GM12878 (cell line): ENCODE measurements around the gene APOM. TPM values are rescaled to one million over a fixed set of nuclear protein-coding genes. Genes with fewer than 3 reads are reported as not detected.

ENCODE experiments used
- ATAC-seq: fragments of 200-7000 bp; cut with Tn5 transposase; 3 replicates; pipeline ENCODE4 v1.9.1; 2020; ENCODE audit warnings: mild to moderate bottlenecking, moderate library complexity
- BruUV-seq: library from RNA; stranded (reverse); fragments of 400-500 nt; replicated peaks from 2 replicates; lab custom pipeline; 2021; lab: Mats Ljungman, UMichigan
- CTCF ChIA-PET: fragments of 300-600 bp; sonication (Branson Sonifier 250); formaldehyde crosslinking; extraction: SDS; loops from one replicate; lab custom pipeline; 2021; ENCODE audit warnings: inconsistent platforms; lab: Yijun Ruan, JAX
- POLR2A ChIA-PET: fragments of 350-600 bp; formaldehyde crosslinking; extraction: SDS; loops from one replicate; lab custom pipeline; 2021; ENCODE audit warnings: inconsistent platforms; lab: Charles Lee
- RAD21 ChIA-PET: fragments of 300-600 bp; sonication (Branson Sonifier 250); formaldehyde crosslinking; loops from one replicate; lab custom pipeline; 2023; ENCODE audit warnings: antibody characterized with exemption; ENCODE audit not compliant: unreplicated experiment; lab: Charles Lee
- SMC1A ChIA-PET: fragments of 300-600 bp; sonication (Branson Sonifier 250); formaldehyde crosslinking; loops from one replicate; lab custom pipeline; 2023; ENCODE audit not compliant: unreplicated experiment, uncharacterized antibody; lab: Charles Lee
- DNase-seq: peaks from one replicate; pipeline ENCODE4 v3.0.0-alpha.2; 2011; ENCODE audit warnings: low read depth, low spot score
- FAIRE-seq: peaks from 3 replicates; lab custom pipeline; 2011; peaks lifted over from hg19 to GRCh38; lab: Jason Lieb, UNC
- H2AFZ ChIP-seq: 2 replicates; pipeline ENCODE4 v1.6.0; 2011; ENCODE audit warnings: low read depth, low read length, control low read depth; ENCODE audit not compliant: control insufficient read depth
- H3K27ac ChIP-seq: 2 replicates; pipeline ENCODE4 v1.5.1; 2011; ENCODE audit warnings: control low read depth; ENCODE audit not compliant: control insufficient read depth, insufficient read depth
- H3K27me3 ChIP-seq, 2 experiments: replicated peaks in 1 of 2; 2 replicates each; pipeline versions ENCODE4 v1.6.0 to v1.6.1; 2011; ENCODE audit warnings: low read length in 1 of 2; ENCODE audit not compliant: control insufficient read depth in 2 of 2, insufficient read depth in 2 of 2
- H3K36me3 ChIP-seq, 2 experiments: 2 replicates each; pipeline ENCODE4 v1.5.1; 2011; ENCODE audit warnings: low read length in 1 of 2; ENCODE audit not compliant: control insufficient read depth in 2 of 2, insufficient read depth in 2 of 2
- H3K4me1 ChIP-seq: 2 replicates; pipeline ENCODE4 v1.6.1; 2011; ENCODE audit warnings: mild to moderate bottlenecking, low read length, moderate library complexity, mixed read lengths; ENCODE audit not compliant: control insufficient read depth, insufficient read depth
- H3K4me2 ChIP-seq: 2 replicates; pipeline ENCODE4 v1.6.0; 2011; ENCODE audit warnings: control low read depth; ENCODE audit not compliant: control insufficient read depth, insufficient read depth
- H3K4me3 ChIP-seq: fragments of 200-600 bp; sonication (generic); 2 replicates; pipeline ENCODE4 v1.5.1; 2016
- H3K79me2 ChIP-seq: 2 replicates; pipeline ENCODE4 v1.6.0; 2011; ENCODE audit warnings: low read length; ENCODE audit not compliant: control insufficient read depth, insufficient read depth
- H3K9ac ChIP-seq: 2 replicates; pipeline ENCODE4 v1.8.0; 2011; ENCODE audit warnings: low read length, control low read depth, mixed read lengths; ENCODE audit not compliant: control insufficient read depth, insufficient read depth
- H3K9me3 ChIP-seq: replicated peaks from 3 replicates; pipeline ENCODE4 v1.5.1; 2011; ENCODE audit warnings: mild to moderate bottlenecking, low read length; ENCODE audit not compliant: control insufficient read depth, insufficient read depth
- H4K20me1 ChIP-seq: 2 replicates; pipeline ENCODE4 v1.6.0; 2011; ENCODE audit not compliant: control insufficient read depth, insufficient read depth
- BCLAF1 ChIP-seq: fragments of 450-650 bp; IDR thresholded peaks from 2 replicates; pipeline ENCODE4 v1.6.1; 2017; ENCODE audit warnings: antibody characterized with exemption, mild to moderate bottlenecking, moderate library complexity
- E2F4 ChIP-seq: IDR thresholded peaks from 2 replicates; pipeline ENCODE4 v1.6.1; 2012; ENCODE audit warnings: low read depth, low read length, improper control_type of control experiment
- HDGF ChIP-seq: fragments of 450-650 bp; IDR thresholded peaks from 2 replicates; pipeline ENCODE4 v1.6.1; 2016; ENCODE audit warnings: antibody characterized with exemption
- IKZF1 ChIP-seq: fragments of 450-650 bp; conservative IDR thresholded peaks from 2 replicates; pipeline ENCODE4 v1.6.1; 2017; ENCODE audit warnings: antibody characterized with exemption, mild to moderate bottlenecking
- MEF2A ChIP-seq: IDR thresholded peaks from 2 replicates; pipeline ENCODE4 v1.6.1; 2011; ENCODE audit warnings: low read depth, mild to moderate bottlenecking, low read length, moderate library complexity; ENCODE audit not compliant: insufficient read depth
- MLLT1 ChIP-seq: fragments of 450-650 bp; IDR thresholded peaks from 2 replicates; pipeline ENCODE4 v1.6.1; 2016; ENCODE audit warnings: mild to moderate bottlenecking
- MXI1 ChIP-seq: fragments of 150-350 bp; IDR thresholded peaks from 2 replicates; pipeline ENCODE4 v1.6.1; 2011; ENCODE audit warnings: low read depth, mild to moderate bottlenecking, inconsistent platforms, low read length, improper control_type of control experiment
- NBN ChIP-seq: fragments of 450-650 bp; IDR thresholded peaks from 2 replicates; pipeline ENCODE4 v1.6.1; 2016
- PAX5 ChIP-seq: IDR thresholded peaks from 2 replicates; pipeline ENCODE4 v1.6.1; 2011; ENCODE audit warnings: low read depth, low read length, borderline replicate concordance
- RAD21 ChIP-seq: IDR thresholded peaks from 2 replicates; pipeline ENCODE4 v1.6.1; 2011; ENCODE audit warnings: mild to moderate bottlenecking, low read depth, low read length, moderate library complexity; ENCODE audit not compliant: insufficient read depth
- RUNX3 ChIP-seq: IDR thresholded peaks from 2 replicates; pipeline ENCODE4 v1.6.1; 2012; ENCODE audit warnings: low read length, inconsistent platforms
- SPI1 ChIP-seq: IDR thresholded peaks from 2 replicates; pipeline ENCODE4 v1.6.1; 2011; ENCODE audit warnings: low read depth, mild to moderate bottlenecking, low read length, moderate library complexity, borderline replicate concordance; ENCODE audit not compliant: insufficient read depth
- WGBS: methylation state at CpG from one replicate; pipeline ENCODE4 v1.1.6; 2016; ENCODE audit warnings: low lambda C conversion rate; ENCODE audit not compliant: insufficient replicate concordance, insufficient coverage; ENCODE audit errors: missing lambda C conversion rate; 5-methylcytosine and 5-hydroxymethylcytosine counted together
- in situ Hi-C: fragments of 300-500 bp; cut with MboI; formaldehyde crosslinking; loops from 9 replicates; pipeline ENCODE4 v1.14.3; 2018; ENCODE audit warnings: mixed read lengths
- intact Hi-C: fragments of 100-400 bp; cut with micrococcal nuclease; formaldehyde crosslinking; loops from one replicate; pipeline ENCODE4 v1.14.2; 2022; ENCODE audit not compliant: unreplicated experiment
- polyA plus RNA-seq, 11 experiments: library from polyadenylated mRNA; depleted of rRNA in 4 of 11; unstranded in 6 of 11; stranded (reverse) in 5 of 11; fragments of >200 nt; fragmentation: Nextera tagmentation in 4 of 11; fragmentation: Illumina TruSeq in 1 of 11; extraction: Ambion mirVana in 4 of 11; extraction: Trizol in 1 of 11; gene quantifications; 1 replicate in 1 of 11; 2 replicates in 10 of 11; pipeline versions ENCODE4 v1.2.1 to v1.2.3, GENCODE V29; 2011 to 2016; ENCODE audit warnings: inconsistent platforms in 2 of 11, missing spikeins in 2 of 11, low read depth in 1 of 11
- total RNA-seq, 4 experiments: library from RNA; depleted of rRNA in 3 of 4; stranded (reverse); fragments of >200 nt in 3 of 4; fragmentation: Illumina TruSeq in 1 of 4; extraction: Trizol in 1 of 4; gene quantifications; 2 replicates each; pipeline versions ENCODE4 v1.2.1 to v1.2.3, GENCODE V29; 2013 to 2021

APOM gene
- total and polyA plus RNA-seq, 10 of the 15 experiments (the other 5 are each of a cell fraction or from before 2014, with no cell fraction given) = 4.0 to 14.1 (median 7.1) TPM

GRCh38 chr6:31680226-31681134 is 24.8 kb downstream of the APOM start, which contains the start of gene LY6G5C:
Gene LY6G5C, minus strand, starts transcription at chr6:31681067. Its CDS starts 694 bp downstream, at chr6:31680373.
- no TSS peak for BruUV-seq
- FAIRE-seq (peak; percentile 94), DNase-seq (no peak), ATAC-seq (peak; percentile 83)
- Histone ChIP-seq H3K4me1 (peaks cover 6% of the 10 kb centered on the region), H3K27ac (peak within 1 kb of the TSS; percentile 15; the same call in 1 of the 2 replicates), H2AFZ (peak within 1 kb of the TSS; percentile 79), H3K9me3 (no peaks in the 10 kb centered on the region), H3K4me3 (peak within 1 kb of the TSS; percentile 71), H3K4me2 (peak within 1 kb of the TSS; percentile 87), H3K79me2 (no peaks in the 10 kb centered on the region), H4K20me1 (no peaks in the 10 kb centered on the region), H3K9ac (peak within 1 kb of the TSS; percentile 41), H3K27me3 (no peaks in the 10 kb centered on the region), H3K36me3 (no peaks in the 10 kb centered on the region)
- ChIA-PET RAD21 (interaction anchor here (0.7 to 2.5 kb wide), 10 partner anchors 9 to 242 kb away, joined by 3 to 30 read pairs (median 4); partner anchors contain the start of genes ATP6V1G2, DDAH2 and NEU1), CTCF (interaction anchor here (0.6 to 2.7 kb wide), 31 partner anchors 8 to 272 kb away, joined by 3 to 16 read pairs (median 3); partner anchors contain the start of genes HSPA1A, HSPA1L and LY6G5B), POLR2A (interaction anchor here (0.6 to 0.7 kb wide), 4 partner anchors 58 to 147 kb away, joined by 3 to 7 read pairs (median 4); partner anchors contain the start of gene HSPA1B), SMC1A (interaction anchor here (0.7 to 2.5 kb wide), 8 partner anchors 50 to 243 kb away, joined by 3 to 12 read pairs (median 4); partner anchors contain the start of gene MSH5)
- WGBS = 12% methylated on average over 17 of the region's 17 CpGs
- in situ Hi-C loops = no loop called here
- intact Hi-C loops = loop anchor here (1.0 to 5.0 kb wide), 4 partner anchors 52 to 183 kb away; no protein-coding TSS in a partner anchor
- TF ChIP-seq MEF2A (0 out of 2 replicates have a peak, but pooled peaks have one; percentile 18), NBN (peak; percentile 57; the same call in 1 of the 2 replicates), IKZF1 (no peak), BCLAF1 (no peak), HDGF (peak; percentile 50; the same call in 1 of the 2 replicates), MLLT1 (no peak), MXI1 (0 out of 2 replicates have a peak, but pooled peaks have one; percentile 24), SPI1 (peak; percentile 21; the same call in 1 of the 2 replicates), RUNX3 (peak; percentile 5; the same call in 1 of the 2 replicates), PAX5 (no peak), E2F4 (no peak), RAD21 (peak; percentile 93)
